AG04450 (cell line): ENCODE data around the gene CFAP52. TPM values are rescaled to one million over a fixed set of nuclear protein-coding genes. Genes with fewer than 3 reads are reported as not detected.
"Not testable (repeated sequence)": the region's sequence is repeated elsewhere in the genome, so short reads cannot be mapped to it uniquely, and the experiment has no call there.

Source experiments
- CTCF ChIA-PET: fragments of 300-600, 350-600 bp; formaldehyde crosslinking; extraction: SDS; loops from one replicate; lab custom pipeline; 2022; ENCODE audit warnings: antibody characterized with exemption, inconsistent platforms; lab: Charles Lee
- POLR2A ChIA-PET: fragments of 350-600 bp; formaldehyde crosslinking; extraction: SDS; loops from one replicate; lab custom pipeline; 2021; ENCODE audit warnings: antibody characterized with exemption, inconsistent platforms; lab: Yijun Ruan, JAX
- DNase-seq: peaks from one replicate; pipeline ENCODE4 v3.0.0-alpha.2; 2011; ENCODE audit warnings: low read depth, low spot score
- H3K27ac ChIP-seq: one replicate; pipeline ENCODE4 v1.5.1; 2012; ENCODE audit warnings: low read depth, low read length, control low read depth
- H3K27me3 ChIP-seq: one replicate; pipeline ENCODE4 v1.6.0; 2012; ENCODE audit warnings: low read length; ENCODE audit not compliant: control insufficient read depth, insufficient read depth
- H3K4me3 ChIP-seq: 2 replicates; pipeline ENCODE4 v1.5.1; 2011; ENCODE audit warnings: mild to moderate bottlenecking, low read depth, low read length, control low read depth
- H3K9me3 ChIP-seq: 2 replicates; pipeline ENCODE4 v1.5.1; 2012; ENCODE audit warnings: low read length; ENCODE audit not compliant: control insufficient read depth, insufficient read depth
- polyA plus RNA-seq: library from polyadenylated mRNA; depleted of rRNA; stranded (reverse); fragments of >200 nt; gene quantifications from 2 replicates; pipeline ENCODE4 v1.2.3, GENCODE V29; 2011
- TF ChIP-seq, protein P1 (sequence below): IDR thresholded peaks from 2 replicates; pipeline ENCODE4 v1.5.1; 2011; ENCODE audit warnings: low read depth, low read length, control low read depth, inconsistent platforms

CFAP52 gene
- polyA plus RNA-seq, 1 experiment = not detected

DNA sequence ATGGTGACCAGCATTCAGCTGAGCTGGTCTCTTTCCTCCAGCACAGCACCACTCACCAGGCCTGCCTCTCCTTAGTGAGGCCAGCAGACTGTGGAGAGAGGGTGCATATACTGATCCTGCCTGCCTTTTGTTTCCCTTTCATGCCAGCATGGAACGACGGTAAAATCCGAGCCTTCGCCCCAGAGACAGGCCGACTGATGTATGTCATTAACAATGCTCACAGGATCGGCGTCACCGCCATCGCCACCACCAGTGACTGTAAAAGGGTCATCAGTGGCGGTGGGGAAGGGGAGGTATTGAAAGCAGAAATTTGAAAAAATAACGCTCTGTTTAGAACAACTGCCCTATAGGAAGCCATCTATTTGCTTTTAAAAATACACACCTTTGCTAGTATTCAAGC, 56.3 kb downstream of the CFAP52 start:
- H3K4me3 ChIP-seq = no peak overlapping the region
- POLR2A ChIA-PET = no interaction called here
- no peaks in the 10 kb centered on the region for H3K27me3 ChIP-seq
- CTCF ChIA-PET = no interaction called here
- no peak for DNase-seq
- TF ChIP-seq, protein P1, sequence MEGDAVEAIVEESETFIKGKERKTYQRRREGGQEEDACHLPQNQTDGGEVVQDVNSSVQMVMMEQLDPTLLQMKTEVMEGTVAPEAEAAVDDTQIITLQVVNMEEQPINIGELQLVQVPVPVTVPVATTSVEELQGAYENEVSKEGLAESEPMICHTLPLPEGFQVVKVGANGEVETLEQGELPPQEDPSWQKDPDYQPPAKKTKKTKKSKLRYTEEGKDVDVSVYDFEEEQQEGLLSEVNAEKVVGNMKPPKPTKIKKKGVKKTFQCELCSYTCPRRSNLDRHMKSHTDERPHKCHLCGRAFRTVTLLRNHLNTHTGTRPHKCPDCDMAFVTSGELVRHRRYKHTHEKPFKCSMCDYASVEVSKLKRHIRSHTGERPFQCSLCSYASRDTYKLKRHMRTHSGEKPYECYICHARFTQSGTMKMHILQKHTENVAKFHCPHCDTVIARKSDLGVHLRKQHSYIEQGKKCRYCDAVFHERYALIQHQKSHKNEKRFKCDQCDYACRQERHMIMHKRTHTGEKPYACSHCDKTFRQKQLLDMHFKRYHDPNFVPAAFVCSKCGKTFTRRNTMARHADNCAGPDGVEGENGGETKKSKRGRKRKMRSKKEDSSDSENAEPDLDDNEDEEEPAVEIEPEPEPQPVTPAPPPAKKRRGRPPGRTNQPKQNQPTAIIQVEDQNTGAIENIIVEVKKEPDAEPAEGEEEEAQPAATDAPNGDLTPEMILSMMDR = no peak
- peaks cover 53% of the 10 kb centered on the region for H3K9me3 ChIP-seq
- H3K27ac ChIP-seq = no peak overlapping the region

DNA sequence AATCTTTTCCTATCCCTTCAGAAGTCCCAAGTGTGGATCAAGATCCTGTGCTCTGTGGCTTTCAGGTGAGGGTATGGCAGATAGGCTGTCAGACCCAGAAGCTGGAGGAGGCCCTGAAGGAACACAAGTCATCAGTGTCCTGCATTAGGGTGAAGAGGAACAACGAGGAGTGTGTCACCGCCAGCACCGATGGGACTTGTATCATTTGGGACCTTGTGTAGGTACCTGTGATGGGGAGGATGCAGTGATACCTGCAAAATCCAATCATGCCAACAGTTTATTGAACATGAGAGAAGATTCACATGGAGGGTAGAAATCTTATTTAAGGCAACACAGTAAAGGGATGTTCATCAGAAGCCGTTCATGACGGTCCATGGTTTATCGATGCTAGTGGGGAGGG, 58.9 kb downstream of the CFAP52 start:
- no peaks in the 10 kb centered on the region for H3K27me3 ChIP-seq
- H3K27ac ChIP-seq = no peak overlapping the region
- TF ChIP-seq, protein P1 = no peak
- no peak overlapping the region for H3K4me3 ChIP-seq
- CTCF ChIA-PET = no interaction called here
- no peak for DNase-seq
- POLR2A ChIA-PET = no interaction called here
- H3K9me3 ChIP-seq = peaks cover 46% of the 10 kb centered on the region

DNA sequence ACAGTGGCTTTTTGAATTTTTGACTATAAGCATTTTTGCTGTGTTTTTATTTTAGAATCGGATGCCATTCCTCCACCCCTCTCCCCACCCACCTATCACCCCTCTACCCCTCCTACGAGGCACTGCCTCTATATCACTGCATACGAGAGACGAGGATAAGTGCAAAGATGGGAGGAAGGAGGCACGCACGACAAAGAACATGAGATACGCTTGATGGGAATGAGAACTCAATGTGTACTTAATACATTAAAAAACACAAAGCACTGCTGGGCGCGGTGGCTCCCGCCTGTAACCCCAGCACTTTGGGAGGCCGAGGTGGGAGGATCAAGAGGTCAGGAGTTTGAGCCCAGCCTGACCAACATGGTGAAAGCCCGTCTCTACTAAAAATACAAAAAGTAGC, 60.1 kb downstream of the CFAP52 start:
- H3K9me3 ChIP-seq = peaks cover 38% of the 10 kb centered on the region
- no peak overlapping the region for H3K4me3 ChIP-seq
- ChIA-PET CTCF (no interaction called here), POLR2A (no interaction called here)
- H3K27me3 ChIP-seq = no peaks in the 10 kb centered on the region
- H3K27ac ChIP-seq = no peak overlapping the region
- no peak for DNase-seq
- TF ChIP-seq, protein P1 = no peak

DNA sequence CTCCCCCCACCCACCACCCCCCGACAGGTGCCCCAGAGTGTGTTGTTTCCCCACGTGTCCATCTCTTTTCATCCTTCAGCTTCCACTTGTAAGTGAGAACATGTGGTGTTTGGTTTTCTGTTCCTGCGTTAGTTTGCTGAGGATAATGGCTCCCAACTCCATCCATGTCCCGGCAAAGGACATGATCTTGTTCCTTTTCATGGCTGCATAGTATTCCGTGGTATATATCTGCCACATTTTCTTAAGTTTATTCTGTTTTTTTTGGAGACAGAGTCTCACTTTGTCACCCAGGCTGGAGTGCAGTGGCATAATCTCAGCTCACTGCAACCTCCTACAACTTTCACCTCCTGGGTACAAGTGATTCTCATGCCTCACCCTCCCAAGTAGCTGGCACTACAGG, 63.9 kb downstream of the CFAP52 start:
- H3K9me3 ChIP-seq = peaks cover 27% of the 10 kb centered on the region
- DNase-seq, CTCF ChIA-PET, H3K27ac ChIP-seq, H3K27me3 ChIP-seq, H3K4me3 ChIP-seq, POLR2A ChIA-PET: not testable (repeated sequence)

DNA sequence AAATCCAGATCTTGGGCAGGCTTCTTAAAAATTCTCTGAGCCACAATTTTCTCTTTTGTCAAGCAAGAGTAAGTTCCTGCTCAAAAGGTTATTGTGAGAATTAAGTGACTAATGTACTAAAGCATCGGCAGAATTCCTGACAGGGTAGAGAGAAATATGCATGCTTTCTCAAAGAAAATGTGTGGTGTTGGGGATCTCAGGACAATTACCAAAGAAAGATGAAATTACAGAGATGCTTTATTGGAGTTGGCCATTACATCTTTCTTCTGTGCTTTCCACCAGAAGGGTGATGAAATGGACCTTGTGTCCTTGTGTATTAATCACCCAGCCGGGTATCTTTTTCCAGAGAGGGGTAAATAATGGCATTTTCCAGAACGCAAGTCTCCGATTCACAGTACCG, 67.2 kb downstream of the CFAP52 start:
- CTCF ChIA-PET = no interaction called here
- TF ChIP-seq, protein P1 = no peak

More for the DNA sequence above, 67.2 kb downstream of the CFAP52 start:
- no peak for DNase-seq
- Histone ChIP-seq H3K9me3 (peaks cover 12% of the 10 kb centered on the region), H3K4me3 (no peak overlapping the region), H3K27ac (no peak overlapping the region), H3K27me3 (peaks cover 7% of the 10 kb centered on the region)
- POLR2A ChIA-PET = no interaction called here
